Measurements from ENCODE around the gene POLD2. TPM values are rescaled to one million over a fixed set of nuclear protein-coding genes. Genes with fewer than 3 reads are reported as not detected.
A peak's percentile ranks its signal among the peaks of the same experiment; 100 is the strongest.

Gene POLD2
- total and polyA plus RNA-seq, 2 experiments from 2014 or later, result 100 to 164 TPM

- no peak for TF ChIP-seq EZH2 (IDR thresholded peaks at IDR 0.05; ENCODE audit: insufficient read depth, poor library complexity, severe bottlenecking)
- TF ChIP-seq EZH2phosphoT487 (IDR thresholded peaks at IDR 0.05; ENCODE audit: insufficient read depth, low read depth), result no peak
- H3K4me1 ChIP-seq (ENCODE audit: insufficient read depth), result peaks cover 10% of the 10 kb centered on the region; the same call in 1 of the 2 replicates
- no peak overlapping the region for H2AFZ ChIP-seq
- no peak overlapping the region for H3K4me2 ChIP-seq (ENCODE audit: unreplicated experiment)
- H3K27ac ChIP-seq, result no peak overlapping the region
- no peaks in the 10 kb centered on the region for H3K9me3 ChIP-seq (ENCODE audit: low read depth)
- 95% methylated on average over 4 of the region's 4 CpGs for WGBS, 2 experiments (ENCODE audit: low coverage in 1 of 2, low lambda C conversion rate in 2 of 2, missing lambda C conversion rate in 2 of 2)
- no peaks in the 10 kb centered on the region for H3K79me2 ChIP-seq (ENCODE audit: insufficient read depth)
- H3K36me3 ChIP-seq (ENCODE audit: low read depth), result no peaks in the 10 kb centered on the region
- no peaks in the 10 kb centered on the region for H4K20me1 ChIP-seq (ENCODE audit: insufficient read depth)
- no peaks in the 10 kb centered on the region for H3K9me2 ChIP-seq (ENCODE audit: insufficient read depth)
- no peaks in the 10 kb centered on the region for H3K27me3 ChIP-seq (replicated peaks; ENCODE audit: insufficient read depth)
- in situ Hi-C loops (cut with MboI), result loop anchor here (5.0 kb wide), 1 partner anchor 48 kb away; no protein-coding TSS in a partner anchor
- DNase-seq, result no peak
- H3F3A ChIP-seq (ENCODE audit: insufficient read depth), result no peaks in the 10 kb centered on the region
- H3K4me3 ChIP-seq, result no peak overlapping the region
- no peak overlapping the region for H3K9ac ChIP-seq
Measured at GRCh38 chr7:44134943-44135628, 11.7 kb upstream of the POLD2 start.

DNA sequence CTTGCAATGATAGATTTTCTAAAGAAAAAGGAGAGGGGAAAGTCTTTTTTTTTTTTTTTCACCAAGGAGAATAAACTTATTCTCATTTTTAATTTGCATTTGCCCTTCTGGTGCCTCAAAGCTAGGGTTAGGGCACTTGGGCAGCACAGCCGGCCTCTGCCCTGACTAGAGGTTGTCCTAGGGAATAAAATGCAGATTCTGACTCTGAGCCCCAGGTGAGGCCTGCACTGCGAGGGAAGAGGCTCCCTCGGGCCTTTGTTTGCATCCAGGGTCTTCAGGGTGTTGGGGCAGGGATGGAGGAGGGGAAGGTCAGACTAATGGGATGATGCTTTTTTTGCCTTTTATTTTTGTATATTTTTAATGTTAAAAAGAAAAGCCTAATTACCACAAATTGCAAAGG is 9.9 kb upstream of the POLD2 start:
- 75 to 78% methylated on average over 3 of the region's 3 CpGs for WGBS, 2 experiments (ENCODE audit: low coverage in 1 of 2, low lambda C conversion rate in 2 of 2, missing lambda C conversion rate in 2 of 2)
- H3K4me3 ChIP-seq, result no peak overlapping the region
- no peak overlapping the region for H3K4me2 ChIP-seq (ENCODE audit: unreplicated experiment)
- H3K36me3 ChIP-seq (ENCODE audit: low read depth), result no peaks in the 10 kb centered on the region
- no peak overlapping the region for H3K9ac ChIP-seq
- no peaks in the 10 kb centered on the region for H3K9me3 ChIP-seq (ENCODE audit: low read depth)
- no peaks in the 10 kb centered on the region for H3F3A ChIP-seq (ENCODE audit: insufficient read depth)
- H3K27ac ChIP-seq, result no peak overlapping the region
- H3K9me2 ChIP-seq (ENCODE audit: insufficient read depth), result no peaks in the 10 kb centered on the region
- peaks cover 10% of the 10 kb centered on the region; the same call in 1 of the 2 replicates for H3K4me1 ChIP-seq (ENCODE audit: insufficient read depth)
- in situ Hi-C loops (cut with MboI), result no loop called here
- DNase-seq, result no peak
- TF ChIP-seq EZH2phosphoT487 (IDR thresholded peaks at IDR 0.05; ENCODE audit: insufficient read depth, low read depth) (no peak), EZH2 (IDR thresholded peaks at IDR 0.05; ENCODE audit: insufficient read depth, poor library complexity, severe bottlenecking) (no peak)
- no peaks in the 10 kb centered on the region for H3K27me3 ChIP-seq (replicated peaks; ENCODE audit: insufficient read depth)
- H4K20me1 ChIP-seq (ENCODE audit: insufficient read depth), result no peaks in the 10 kb centered on the region
- H2AFZ ChIP-seq, result no peak overlapping the region
- no peaks in the 10 kb centered on the region for H3K79me2 ChIP-seq (ENCODE audit: insufficient read depth)

DNA sequence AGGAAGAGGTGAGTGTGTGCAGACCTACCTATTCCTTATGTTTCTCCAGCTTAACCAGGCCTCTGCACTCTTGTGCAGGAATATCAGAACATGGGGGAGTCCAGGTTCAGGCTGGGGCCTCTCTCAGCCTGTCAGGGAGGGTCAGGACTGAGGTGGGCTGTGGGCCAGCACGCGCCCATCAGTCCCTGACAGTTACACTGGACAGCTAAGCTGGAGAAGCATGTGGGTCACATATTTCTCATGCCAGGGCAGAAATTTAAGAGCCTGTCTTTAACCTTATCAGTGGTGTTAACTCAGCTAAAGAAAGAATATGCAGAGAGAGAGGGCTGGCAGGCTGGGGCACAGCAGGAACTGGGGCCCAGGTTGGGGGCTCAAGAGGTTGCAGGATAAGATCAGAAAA is 8.7 kb upstream of the POLD2 start:
- DNase-seq, result peak; percentile 29
- H3K27me3 ChIP-seq (replicated peaks; ENCODE audit: insufficient read depth), result no peaks in the 10 kb centered on the region
- H3K4me1 ChIP-seq (ENCODE audit: insufficient read depth), result peaks cover 10% of the 10 kb centered on the region; the same call in 1 of the 2 replicates
- no peaks in the 10 kb centered on the region for H3K9me2 ChIP-seq (ENCODE audit: insufficient read depth)
- H3K9ac ChIP-seq, result no peak overlapping the region
- H2AFZ ChIP-seq, result peak overlapping the region; percentile 3; the same call in 1 of the 2 replicates
- H3K27ac ChIP-seq, result no peak overlapping the region
- 44 to 65% methylated on average over 2 of the region's 2 CpGs for WGBS, 2 experiments (ENCODE audit: low coverage in 1 of 2, low lambda C conversion rate in 2 of 2, missing lambda C conversion rate in 2 of 2)
- no peaks in the 10 kb centered on the region for H3F3A ChIP-seq (ENCODE audit: insufficient read depth)
- H3K4me3 ChIP-seq, result no peak overlapping the region
- TF ChIP-seq EZH2 (IDR thresholded peaks at IDR 0.05; ENCODE audit: insufficient read depth, poor library complexity, severe bottlenecking) (no peak), EZH2phosphoT487 (IDR thresholded peaks at IDR 0.05; ENCODE audit: insufficient read depth, low read depth) (no peak)
- H3K9me3 ChIP-seq (ENCODE audit: low read depth), result no peaks in the 10 kb centered on the region
- H3K79me2 ChIP-seq (ENCODE audit: insufficient read depth), result no peaks in the 10 kb centered on the region
- no peaks in the 10 kb centered on the region for H4K20me1 ChIP-seq (ENCODE audit: insufficient read depth)
- H3K4me2 ChIP-seq (ENCODE audit: unreplicated experiment), result peak overlapping the region; percentile 42
- no peaks in the 10 kb centered on the region for H3K36me3 ChIP-seq (ENCODE audit: low read depth)
- in situ Hi-C loops (cut with MboI), result no loop called here

- WGBS, 2 experiments (ENCODE audit: low coverage in 1 of 2, low lambda C conversion rate in 2 of 2, missing lambda C conversion rate in 2 of 2), result 75 to 79% methylated on average over 11 to 12 of the region's 12 CpGs
- no peaks in the 10 kb centered on the region for H3K9me3 ChIP-seq (ENCODE audit: low read depth)
- H3F3A ChIP-seq (ENCODE audit: insufficient read depth), result no peaks in the 10 kb centered on the region
- H3K27me3 ChIP-seq (replicated peaks; ENCODE audit: insufficient read depth), result no peaks in the 10 kb centered on the region
- H3K9ac ChIP-seq, result no peak overlapping the region
- DNase-seq, result peak; percentile 21
- in situ Hi-C loops (cut with MboI), result no loop called here
- H3K9me2 ChIP-seq (ENCODE audit: insufficient read depth), result no peaks in the 10 kb centered on the region
- no peak for TF ChIP-seq EZH2 (IDR thresholded peaks at IDR 0.05; ENCODE audit: insufficient read depth, poor library complexity, severe bottlenecking)
- TF ChIP-seq EZH2phosphoT487 (IDR thresholded peaks at IDR 0.05; ENCODE audit: insufficient read depth, low read depth), result no peak
- H3K27ac ChIP-seq, result no peak overlapping the region
- H3K4me1 ChIP-seq (ENCODE audit: insufficient read depth), result peaks cover 10% of the 10 kb centered on the region; the same call in 1 of the 2 replicates
- no peak overlapping the region for H3K4me2 ChIP-seq (ENCODE audit: unreplicated experiment)
- no peaks in the 10 kb centered on the region for H3K36me3 ChIP-seq (ENCODE audit: low read depth)
- no peak overlapping the region for H3K4me3 ChIP-seq
- H4K20me1 ChIP-seq (ENCODE audit: insufficient read depth), result no peaks in the 10 kb centered on the region
- 0 out of 2 replicates have a peak overlapping the region, but pooled peaks have one; percentile 3 for H2AFZ ChIP-seq
- H3K79me2 ChIP-seq (ENCODE audit: insufficient read depth), result no peaks in the 10 kb centered on the region
Measured at GRCh38 chr7:44131173-44132029, 8.1 kb upstream of the POLD2 start.

Data from GM23248 (cell line).